ENCODE data around the gene TSR3. TPM values are rescaled to one million over a fixed set of nuclear protein-coding genes. Genes with fewer than 3 reads are reported as not detected.

TSR3 gene
- total RNA-seq (2021; fragmentation: NEBNext Ultra II Directional; extraction: Animal tissue kit (Norgen Biotek cat#: 25700)): 10 to 100 TPM; 73.7 to 84.6 (median 78.1) TPM
- long read RNA-seq, partial matches to known transcripts: 3 of 5 reads
- long read RNA-seq, other reads (novel, unspliced or antisense): 0 of 5 reads

DNA sequence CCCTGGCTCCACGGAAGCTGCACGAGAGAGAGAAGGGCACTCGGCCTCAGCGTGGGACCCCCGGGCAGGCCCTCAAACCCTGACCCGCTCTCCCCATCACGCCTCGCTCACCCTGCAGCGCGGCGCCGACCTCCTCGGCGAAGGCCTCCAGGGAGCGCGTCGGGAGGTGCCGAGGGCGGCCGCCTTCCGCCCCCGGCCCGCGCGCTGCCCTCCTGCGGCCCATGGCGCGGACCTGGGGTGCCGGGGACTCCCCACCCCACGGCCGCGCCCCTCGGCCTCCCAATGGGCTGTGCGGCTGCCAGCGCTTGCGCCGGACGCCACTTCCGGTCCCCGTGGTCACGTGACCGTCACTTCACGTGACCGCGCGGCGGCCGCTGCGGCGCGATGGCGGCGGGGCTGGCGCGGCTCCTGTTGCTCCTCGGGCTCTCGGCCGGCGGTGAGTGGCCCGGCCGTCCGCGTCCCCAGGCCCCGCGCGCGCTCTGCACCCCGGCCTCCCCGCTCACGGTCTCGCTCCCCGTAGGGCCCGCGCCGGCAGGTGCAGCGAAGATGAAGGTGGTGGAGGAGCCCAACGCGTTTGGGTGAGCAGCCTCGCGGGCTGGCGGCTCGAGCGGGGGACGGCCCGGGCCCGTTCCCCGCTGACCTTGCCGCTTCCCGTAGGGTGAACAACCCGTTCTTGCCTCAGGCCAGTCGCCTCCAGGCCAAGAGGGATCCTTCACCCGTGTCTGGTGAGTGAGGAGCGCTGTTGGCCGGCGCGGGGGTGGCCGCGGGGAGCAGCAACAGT lies at the start of gene TSR3, which contains the start of gene GNPTG:
TSR3 (minus strand) TSS at position 297 of the 781 bp plus-strand sequence; CDS start at position 223, 74 bp downstream.
GNPTG (plus strand) TSS at position 350 of the 781 bp plus-strand sequence; CDS start at position 385, 35 bp downstream.
- Mint-ChIP-seq H3K9me3 (no peaks in the 10 kb centered on the region), H3K27ac (peak within 1 kb of the TSS; percentile 57), H3K36me3 (ENCODE audit: low read depth) (peaks cover 6% of the 10 kb centered on the region; the same call in 1 of the 2 replicates), H3K27me3 (ENCODE audit: insufficient read depth) (peaks cover 3% of the 10 kb centered on the region), H3K4me3 (peak within 1 kb of the TSS; percentile 93), H3K4me1 (ENCODE audit: low read depth) (peaks cover 28% of the 10 kb centered on the region)
- peak; percentile 81 for DNase-seq
- TF ChIP-seq CTCF (IDR thresholded peaks at IDR 0.05): no peak

- no peak overlapping the region for H3K27ac Mint-ChIP-seq
- no peaks in the 10 kb centered on the region for H3K27me3 Mint-ChIP-seq (ENCODE audit: insufficient read depth)
- no peaks in the 10 kb centered on the region for H3K4me1 Mint-ChIP-seq (ENCODE audit: low read depth)
- no peak for DNase-seq
- no peak for TF ChIP-seq CTCF (IDR thresholded peaks at IDR 0.05)
- no peak overlapping the region for H3K4me3 Mint-ChIP-seq
- H3K36me3 Mint-ChIP-seq (ENCODE audit: low read depth): no peaks in the 10 kb centered on the region
- H3K9me3 Mint-ChIP-seq: no peaks in the 10 kb centered on the region
Observed at GRCh38 chr16:1401061-1401757, 49.5 kb upstream of the TSR3 start.

- TF ChIP-seq CTCF (IDR thresholded peaks at IDR 0.05): no peak
- Mint-ChIP-seq H3K4me1 (ENCODE audit: low read depth) (no peaks in the 10 kb centered on the region), H3K27ac (no peak overlapping the region), H3K36me3 (ENCODE audit: low read depth) (no peaks in the 10 kb centered on the region), H3K4me3 (no peak overlapping the region), H3K27me3 (ENCODE audit: insufficient read depth) (no peaks in the 10 kb centered on the region), H3K9me3 (no peaks in the 10 kb centered on the region)
- DNase-seq: no peak
Observed at GRCh38 chr16:1398826-1399581, 47.3 kb upstream of the TSR3 start.

GRCh38 chr16:1398351-1398750 lies 46.7 kb upstream of the TSR3 start:
- DNase-seq: no peak

More at GRCh38 chr16:1398351-1398750, 46.7 kb upstream of the TSR3 start:
- Mint-ChIP-seq H3K27me3 (ENCODE audit: insufficient read depth) (no peaks in the 10 kb centered on the region), H3K9me3 (no peaks in the 10 kb centered on the region), H3K4me3 (no peak overlapping the region), H3K27ac (no peak overlapping the region), H3K36me3 (ENCODE audit: low read depth) (no peaks in the 10 kb centered on the region), H3K4me1 (ENCODE audit: low read depth) (no peaks in the 10 kb centered on the region)
- no peak for TF ChIP-seq CTCF (IDR thresholded peaks at IDR 0.05)

Measured in HFFc6 (cell line).